Ovary (tissue), 9 donors: ENCODE data around the gene BRSK2. TPM values are rescaled to one million over a fixed set of nuclear protein-coding genes. Genes with fewer than 3 reads are reported as not detected.
"Not testable (repeated sequence)": the region's sequence is repeated elsewhere in the genome, so short reads cannot be mapped to it uniquely, and the experiment has no call there.

Experiments
- DNase-seq, 5 donors: peaks; one replicate each; pipeline ENCODE4 v3.0.0-alpha.2; 2019 to 2020
- H3K27ac ChIP-seq, 2 donors: fragments of 200-600 bp; one replicate each; pipeline versions ENCODE4 v1.5.1 to v1.8.0; 2019 to 2022
- H3K27me3 ChIP-seq: fragments of 200-600 bp; one replicate; pipeline ENCODE4 v1.8.0; 2022
- H3K36me3 ChIP-seq: fragments of 200-600 bp; sonication (generic); one replicate; pipeline ENCODE4 v1.5.1; 2019
- H3K4me1 ChIP-seq: one replicate; pipeline ENCODE4 v1.8.1; 2013; ENCODE audit warnings: mild to moderate bottlenecking, moderate library complexity; ENCODE audit not compliant: insufficient read depth
- H3K4me3 ChIP-seq: fragments of 200-600 bp; sonication (generic); one replicate; pipeline ENCODE4 v1.5.1; 2017
- H3K9me3 ChIP-seq, 2 donors: fragments of 200-600 bp in 1 of 2; sonication (generic) in 1 of 2; one replicate each; pipeline versions ENCODE4 v1.5.1 to v1.8.1; 2013 to 2019; ENCODE audit warnings: mild to moderate bottlenecking in 1 of 2, moderate library complexity in 1 of 2
- EP300 ChIP-seq: sonication (generic); formaldehyde crosslinking; IDR thresholded peaks from one replicate; pipeline ENCODE4 v1.6.1; 2017; ENCODE audit warnings: antibody characterized with exemption
- POLR2A ChIP-seq: fragments of 450-650 bp; IDR thresholded peaks from one replicate; pipeline ENCODE4 v1.6.1; 2017; ENCODE audit warnings: antibody characterized with exemption, mild to moderate bottlenecking, moderate library complexity
- WGBS, 3 donors: extraction: QIAGEN DNeasy Blood & Tissue Kit in 1 of 3; methylation state at CpG; one replicate each; pipeline versions ENCODE4 v1.1.5 to v1.1.7; 2013 to 2017; 5-methylcytosine and 5-hydroxymethylcytosine counted together
- intact Hi-C, 4 donors: fragments of 100-400 bp; cut with DNase I; formaldehyde crosslinking; loops; one replicate each; pipeline versions ENCODE4 v1.11.0 to v1.15.1; 2022 to 2023
- polyA plus RNA-seq, 2 donors: library from polyadenylated mRNA; stranded (reverse); fragments of 200-250 nt in 1 of 2; fragments of 350-450 nt in 1 of 2; fragmentation: Illumina TruSeq in 1 of 2; extraction: RNeasy Lipid Tissue Mini Kit (QIAGEN cat#74804) in 1 of 2; gene quantifications; one replicate each; pipeline ENCODE4 v1.2.3, GENCODE V29; 2013 to 2014
- total RNA-seq, 7 donors: library from RNA; depleted of rRNA in 2 of 7; stranded (reverse); fragments of >200 nt in 2 of 7; fragmentation: NEBNext Ultra II Directional in 3 of 7; extraction: Animal tissue kit (Norgen Biotek cat#: 25700) in 3 of 7; gene quantifications; one replicate each; pipeline versions ENCODE4 v1.1.0 to v1.2.4, GENCODE V29; 2016 to 2023
- TF ChIP-seq, protein P1 (sequence below), 3 donors: fragments of 450-650 bp in 2 of 3; fragments of 200-600 bp in 1 of 3; IDR thresholded peaks; one replicate each; pipeline versions ENCODE4 v1.5.1 to v1.8.0; 2016 to 2022; ENCODE audit warnings: antibody characterized with exemption in 3 of 3, mild to moderate bottlenecking in 1 of 3
- donor health status: DM: no; HTN: no; CAD: no; lungs with moderate emphysema.
- donor health status: DM: no; HTN: no; CAD: no.
- donor health status: Bipolar disorder and iron deficiency.
- donor health status: DM: yes; HTN: yes; CAD: no.
- donor health status: DM: no; HTN: no; CAD: no.
- donor health status: DM: yes; HTN: yes; CAD: no.

Gene BRSK2
- total and polyA plus RNA-seq, 9 donors: 0.22 to 1.5 (median 0.52) TPM

DNA sequence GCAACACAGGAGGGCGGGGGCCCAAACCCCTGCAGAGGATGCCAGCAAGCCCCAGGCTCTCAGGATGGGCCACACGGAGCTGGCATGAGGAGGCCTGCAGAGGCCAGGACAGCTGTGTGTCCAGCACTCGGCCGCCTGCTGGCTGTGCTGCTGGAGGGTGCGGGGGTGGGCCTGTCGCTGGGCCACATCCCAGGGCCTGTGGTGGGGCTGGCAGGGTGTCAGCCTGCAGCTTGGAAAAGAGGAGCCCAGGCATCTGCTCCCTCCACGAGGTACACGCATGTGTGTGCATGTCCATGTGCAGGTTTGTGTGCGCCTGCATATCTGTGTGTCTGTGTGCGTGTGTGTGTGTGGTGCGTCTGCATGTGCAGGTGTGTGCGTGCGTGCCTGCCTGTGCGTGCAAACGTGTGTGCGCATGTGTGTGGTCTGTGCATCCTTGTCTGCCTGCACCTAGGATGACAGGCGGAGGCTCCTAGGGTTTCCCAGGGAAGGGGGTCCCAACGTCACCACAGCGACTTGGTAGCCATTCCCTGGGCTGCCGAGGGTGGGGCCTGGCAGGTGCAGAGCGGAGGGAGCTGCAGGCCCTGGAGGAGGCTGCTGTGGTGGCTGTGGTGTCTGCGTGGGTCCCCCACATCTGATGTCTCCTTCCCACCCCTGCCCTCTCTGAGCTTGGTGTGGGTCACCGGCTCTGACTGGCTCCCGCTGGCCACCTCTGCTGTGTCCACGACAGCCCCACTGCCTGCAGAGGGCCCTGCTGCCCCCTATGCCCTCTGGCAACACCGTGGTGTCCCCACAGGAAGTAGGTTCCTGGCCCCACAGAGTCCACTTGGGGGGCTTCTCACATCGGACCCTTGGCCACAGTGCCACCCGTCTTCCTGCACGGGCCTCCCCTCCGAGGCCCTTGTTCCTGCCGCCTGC lies 17.1 kb downstream of the BRSK2 start:
- TF ChIP-seq POLR2A (no peak), EP300 (no peak)
- TF ChIP-seq, protein P1, sequence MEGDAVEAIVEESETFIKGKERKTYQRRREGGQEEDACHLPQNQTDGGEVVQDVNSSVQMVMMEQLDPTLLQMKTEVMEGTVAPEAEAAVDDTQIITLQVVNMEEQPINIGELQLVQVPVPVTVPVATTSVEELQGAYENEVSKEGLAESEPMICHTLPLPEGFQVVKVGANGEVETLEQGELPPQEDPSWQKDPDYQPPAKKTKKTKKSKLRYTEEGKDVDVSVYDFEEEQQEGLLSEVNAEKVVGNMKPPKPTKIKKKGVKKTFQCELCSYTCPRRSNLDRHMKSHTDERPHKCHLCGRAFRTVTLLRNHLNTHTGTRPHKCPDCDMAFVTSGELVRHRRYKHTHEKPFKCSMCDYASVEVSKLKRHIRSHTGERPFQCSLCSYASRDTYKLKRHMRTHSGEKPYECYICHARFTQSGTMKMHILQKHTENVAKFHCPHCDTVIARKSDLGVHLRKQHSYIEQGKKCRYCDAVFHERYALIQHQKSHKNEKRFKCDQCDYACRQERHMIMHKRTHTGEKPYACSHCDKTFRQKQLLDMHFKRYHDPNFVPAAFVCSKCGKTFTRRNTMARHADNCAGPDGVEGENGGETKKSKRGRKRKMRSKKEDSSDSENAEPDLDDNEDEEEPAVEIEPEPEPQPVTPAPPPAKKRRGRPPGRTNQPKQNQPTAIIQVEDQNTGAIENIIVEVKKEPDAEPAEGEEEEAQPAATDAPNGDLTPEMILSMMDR (IDR thresholded peaks at IDR 0.05): no peak
- Histone ChIP-seq H3K4me1 (no peaks in the 10 kb centered on the region), H3K9me3 (no peaks in the 10 kb centered on the region), H3K36me3 (no peaks in the 10 kb centered on the region), H3K27me3 (no peaks in the 10 kb centered on the region), H3K27ac (no peak overlapping the region), H3K4me3 (no peak overlapping the region)
- intact Hi-C loops: no loop called here
- no peak for DNase-seq
- whole genome bisulfite sequencing, 3 donors: 62 to 76% (median 71%) methylated on average over 30 to 31 of the region's 31 CpGs

DNA sequence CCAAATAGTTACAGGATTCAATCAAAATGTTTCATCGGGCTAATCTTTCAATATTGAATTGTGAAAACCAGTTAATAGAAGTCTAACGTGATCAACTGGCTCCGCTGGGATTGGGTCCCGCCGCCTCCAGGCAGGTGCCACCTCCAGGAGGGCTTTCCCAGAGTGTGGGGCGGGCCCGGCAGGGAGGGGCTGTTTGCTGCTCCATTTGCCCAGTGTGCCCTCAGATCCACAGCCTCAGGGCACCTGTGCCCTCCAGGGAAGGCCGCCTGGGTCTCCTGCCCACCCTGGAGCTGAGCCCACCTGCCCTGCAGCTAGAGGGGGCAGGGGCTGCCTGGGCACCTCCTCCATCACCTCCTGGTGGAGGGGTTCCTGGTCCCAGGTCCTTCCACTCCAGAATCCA lies 17.9 kb downstream of the BRSK2 start:
- intact Hi-C loops: no loop called here
- H3K27ac ChIP-seq: no peak overlapping the region
- TF ChIP-seq EP300: no peak
- DNase-seq: no peak
- H3K4me3 ChIP-seq: no peak overlapping the region
- H3K9me3 ChIP-seq: no peaks in the 10 kb centered on the region
- no peaks in the 10 kb centered on the region for H3K36me3 ChIP-seq
- 80 to 85% (median 82%) methylated on average over 8 of the region's 8 CpGs for WGBS, 3 donors
- no peaks in the 10 kb centered on the region for H3K4me1 ChIP-seq
- no peaks in the 10 kb centered on the region for H3K27me3 ChIP-seq

DNA sequence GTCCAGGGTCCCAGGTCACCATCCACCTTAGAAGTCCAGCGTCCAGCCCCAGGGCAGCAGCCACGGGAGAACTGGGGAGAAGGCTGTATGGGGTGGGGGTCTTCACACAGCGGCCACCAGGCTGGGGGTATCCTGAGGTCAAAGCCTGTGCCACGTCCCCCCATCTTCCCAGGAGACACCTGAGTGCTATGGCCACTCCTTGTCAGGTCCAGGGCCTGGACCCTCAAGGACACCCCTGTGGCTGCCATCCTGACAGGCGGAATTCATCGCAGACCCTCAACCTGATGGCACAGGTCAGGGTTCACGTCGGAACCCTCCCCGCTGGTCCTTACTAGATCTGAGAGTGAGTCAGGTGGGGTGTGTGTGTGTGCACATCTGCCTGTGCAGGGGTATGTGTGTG lies 18.6 kb downstream of the BRSK2 start:
- Histone ChIP-seq H3K9me3 (no peaks in the 10 kb centered on the region), H3K4me1 (no peaks in the 10 kb centered on the region), H3K27me3 (no peaks in the 10 kb centered on the region), H3K27ac (no peak overlapping the region), H3K4me3 (no peak overlapping the region), H3K36me3 (no peaks in the 10 kb centered on the region)
- 77 to 84% (median 80%) methylated on average over 9 of the region's 9 CpGs for WGBS, 3 donors
- no peak for TF ChIP-seq EP300
- no peak for TF ChIP-seq POLR2A
- TF ChIP-seq, protein P1 (IDR thresholded peaks at IDR 0.05): no peak
- DNase-seq: no peak
- intact Hi-C loops: no loop called here

DNA sequence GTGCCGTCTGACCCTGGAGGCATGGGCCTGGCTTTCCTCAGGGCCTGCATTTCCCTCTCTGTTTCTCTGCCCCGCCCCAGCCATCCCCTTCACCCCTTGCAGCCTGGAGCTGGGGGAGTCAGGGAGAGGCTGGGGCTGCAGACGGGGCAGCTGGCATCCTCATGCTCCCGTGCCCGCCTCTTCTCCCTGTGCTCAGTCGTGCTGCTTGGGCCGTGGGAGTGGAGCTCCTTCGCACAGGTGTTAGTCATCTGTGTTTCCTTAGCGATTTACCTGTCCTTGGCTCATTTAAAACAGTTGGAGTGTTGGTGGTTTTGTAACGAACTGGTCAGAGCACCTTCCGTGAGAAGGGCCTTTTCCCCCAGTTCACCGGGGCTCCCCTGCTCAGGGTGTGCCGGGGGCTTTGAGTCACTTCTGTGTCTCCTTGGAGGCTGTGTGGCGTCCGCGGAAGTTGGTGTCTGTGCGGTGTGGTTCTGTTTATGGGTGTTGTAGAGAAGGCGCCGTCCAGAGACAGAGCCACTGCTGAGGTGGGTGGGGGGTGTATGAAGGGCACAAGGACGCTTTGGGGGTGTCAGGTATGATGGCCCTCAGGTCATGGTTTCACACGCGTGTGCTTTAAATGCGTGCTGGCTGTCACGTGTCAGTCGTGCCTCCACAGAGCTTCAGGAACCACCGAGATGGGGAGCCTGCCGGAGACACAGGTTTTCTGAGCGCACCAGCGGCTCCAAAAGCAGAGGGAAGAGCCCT lies 19.5 kb downstream of the BRSK2 start:
- intact Hi-C loops: no loop called here
- 58 to 66% (median 66%) methylated on average over 29 of the region's 29 CpGs for WGBS, 3 donors
- H3K36me3 ChIP-seq: no peaks in the 10 kb centered on the region
- no peak for DNase-seq
- no peaks in the 10 kb centered on the region for H3K4me1 ChIP-seq
- H3K27ac ChIP-seq: no peak overlapping the region
- no peaks in the 10 kb centered on the region for H3K27me3 ChIP-seq
- no peaks in the 10 kb centered on the region for H3K9me3 ChIP-seq
- H3K4me3 ChIP-seq: no peak overlapping the region
- TF ChIP-seq POLR2A: no peak
- no peak for TF ChIP-seq EP300
- TF ChIP-seq, protein P1 (IDR thresholded peaks at IDR 0.05): no peak

DNA sequence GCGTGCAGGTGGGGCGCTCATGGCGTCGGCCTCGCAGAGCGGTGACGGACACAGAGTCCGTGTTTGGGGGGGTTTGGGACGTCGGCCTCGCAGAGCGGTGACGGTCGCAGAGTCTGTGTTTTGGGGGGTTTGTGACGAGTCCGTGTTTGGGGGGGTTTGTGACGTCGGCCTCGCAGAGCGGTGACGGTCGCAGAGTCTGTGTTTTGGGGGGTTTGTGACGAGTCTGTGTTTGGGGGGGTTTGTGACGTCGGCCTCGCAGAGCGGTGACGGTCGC lies 20.1 kb downstream of the BRSK2 start:
- H3K4me1 ChIP-seq, H3K27ac ChIP-seq, H3K4me3 ChIP-seq, intact Hi-C loops, H3K36me3 ChIP-seq, H3K9me3 ChIP-seq, H3K27me3 ChIP-seq, DNase-seq: not testable (repeated sequence)
- WGBS, 3 donors: 90 to 92% (median 91%) methylated on average over 21 to 29 of the region's 29 CpGs
